Ascending aorta (tissue), 2 donors: ENCODE data around the gene ENTPD2. TPM values are rescaled to one million over a fixed set of nuclear protein-coding genes. Genes with fewer than 3 reads are reported as not detected.

ENCODE experiments used
- DNase-seq, 2 donors: peaks; one replicate each; pipeline ENCODE4 v3.0.0-alpha.2; 2019; ENCODE audit warnings: low spot score in 2 of 2
- H3K27ac ChIP-seq, 2 donors: fragments of 200-600 bp; sonication (generic); one replicate each; pipeline ENCODE4 v1.5.1; 2016 to 2017; ENCODE audit warnings: mild to moderate bottlenecking in 1 of 2
- H3K27me3 ChIP-seq: fragments of 200-600 bp; sonication (generic); one replicate; pipeline ENCODE4 v1.5.1; 2017
- H3K36me3 ChIP-seq, 2 donors: fragments of 200-600 bp; sonication (generic); one replicate each; pipeline ENCODE4 v1.5.1; 2016
- H3K4me1 ChIP-seq, 2 donors: fragments of 200-600 bp; sonication (generic); one replicate each; pipeline ENCODE4 v1.5.1; 2016 to 2017; ENCODE audit warnings: mild to moderate bottlenecking in 1 of 2
- H3K4me3 ChIP-seq, 2 donors: fragments of 200-600 bp; sonication (generic); one replicate each; pipeline ENCODE4 v1.5.1; 2016 to 2017; ENCODE audit warnings: mild to moderate bottlenecking in 1 of 2
- H3K9me3 ChIP-seq, 2 donors: fragments of 200-600 bp; sonication (generic); one replicate each; pipeline ENCODE4 v1.5.1; 2016
- CTCF ChIP-seq, 3 experiments: fragments of 200-600 bp in 2 of 3; fragments of 450-650 bp in 1 of 3; sonication (generic) in 2 of 3; IDR thresholded peaks; one replicate each; pipeline ENCODE4 v1.5.1; 2016 to 2019; ENCODE audit warnings: antibody characterized with exemption in 3 of 3, mild to moderate bottlenecking in 1 of 3, moderate library complexity in 1 of 3
- intact Hi-C: fragments of 100-400 bp; cut with DNase I; formaldehyde crosslinking; loops from one replicate; pipeline ENCODE4 v1.15.1; 2023
- total RNA-seq: library from RNA; depleted of rRNA; stranded (reverse); fragments of >200 nt; gene quantifications from one replicate; pipeline ENCODE4 v1.1.0, GENCODE V29; 2016

ENTPD2 gene
- total RNA-seq = not detected

- H3K36me3 ChIP-seq = no peaks in the 10 kb centered on the region
- DNase-seq = no peak
- intact Hi-C loops = no loop called here
- H3K27me3 ChIP-seq = peaks cover 20% of the 10 kb centered on the region
- H3K4me3 ChIP-seq = peak within 1 kb of the TSS in 1 of 2 donors; percentile 36
- peaks cover 5 to 16% of the 10 kb centered on the region in 2 donors for H3K4me1 ChIP-seq
- no peak within 1 kb of the TSS for H3K27ac ChIP-seq
- no peak for TF ChIP-seq CTCF (IDR thresholded peaks at IDR 0.05)
- H3K9me3 ChIP-seq = no peaks in the 10 kb centered on the region
Observed at GRCh38 chr9:137053944-137054931, at the start of gene ENTPD2. Gene ENTPD2, minus strand, starts transcription at chr9:137054061. Its CDS starts 64 bp downstream, at chr9:137053997.

GRCh38 chr9:137103206-137103999 is 49.5 kb upstream of the ENTPD2 start:
- Histone ChIP-seq H3K36me3 (peaks cover 84 to 95% of the 10 kb centered on the region in 2 donors), H3K4me1 (no peaks in the 10 kb centered on the region), H3K27ac (no peak overlapping the region), H3K9me3 (no peaks in the 10 kb centered on the region), H3K27me3 (no peaks in the 10 kb centered on the region), H3K4me3 (no peak overlapping the region)
- TF ChIP-seq CTCF (IDR thresholded peaks at IDR 0.05) = no peak
- no peak for DNase-seq
- intact Hi-C loops = no loop called here

GRCh38 chr9:137099231-137099630 is 45.4 kb upstream of the ENTPD2 start:
- no peak for TF ChIP-seq CTCF (IDR thresholded peaks at IDR 0.05)

GRCh38 chr9:137097761-137098462 is 44.1 kb upstream of the ENTPD2 start:
- intact Hi-C loops = no loop called here
- Histone ChIP-seq H3K27me3 (no peaks in the 10 kb centered on the region), H3K36me3 (peaks cover 56 to 76% of the 10 kb centered on the region in 2 donors), H3K4me1 (no peaks in the 10 kb centered on the region), H3K4me3 (no peak overlapping the region), H3K9me3 (no peaks in the 10 kb centered on the region), H3K27ac (no peak overlapping the region)
- DNase-seq = no peak
- no peak for TF ChIP-seq CTCF (IDR thresholded peaks at IDR 0.05)

More at GRCh38 chr9:137099231-137099630, 45.4 kb upstream of the ENTPD2 start:
- H3K9me3 ChIP-seq = no peaks in the 10 kb centered on the region
- no peak for DNase-seq
- H3K27me3 ChIP-seq = no peaks in the 10 kb centered on the region
- peaks cover 69 to 80% of the 10 kb centered on the region in 2 donors for H3K36me3 ChIP-seq
- intact Hi-C loops = no loop called here
- H3K27ac ChIP-seq = no peak overlapping the region
- no peak overlapping the region for H3K4me3 ChIP-seq
- H3K4me1 ChIP-seq = no peaks in the 10 kb centered on the region
